ENCODE measurements around the gene DEFB113.

The DEFB113 gene

GRCh38 chr6:49937017-49937416 lies 32.4 kb downstream of the DEFB113 start:
- H3K27me3 ChIP-seq (ENCODE audit: low read depth, low read length), result no peaks in the 10 kb centered on the region
- no peaks in the 10 kb centered on the region for H3K9me3 ChIP-seq (ENCODE audit: control insufficient read depth in 1 of 2, low read length in 2 of 2)
- H3K27ac ChIP-seq (ENCODE audit: low read length), result no peak overlapping the region
- no peaks in the 10 kb centered on the region for H3K36me3 ChIP-seq (ENCODE audit: control insufficient read depth in 1 of 2, insufficient read depth in 2 of 2, low read length in 2 of 2)
- H3K4me1 ChIP-seq (ENCODE audit: control insufficient read depth in 1 of 2, insufficient read depth in 2 of 2, low read length in 2 of 2), result no peaks in the 10 kb centered on the region
- H3K4me3 ChIP-seq (ENCODE audit: low read depth in 1 of 2, low read length in 2 of 2), result no peak overlapping the region

DNA sequence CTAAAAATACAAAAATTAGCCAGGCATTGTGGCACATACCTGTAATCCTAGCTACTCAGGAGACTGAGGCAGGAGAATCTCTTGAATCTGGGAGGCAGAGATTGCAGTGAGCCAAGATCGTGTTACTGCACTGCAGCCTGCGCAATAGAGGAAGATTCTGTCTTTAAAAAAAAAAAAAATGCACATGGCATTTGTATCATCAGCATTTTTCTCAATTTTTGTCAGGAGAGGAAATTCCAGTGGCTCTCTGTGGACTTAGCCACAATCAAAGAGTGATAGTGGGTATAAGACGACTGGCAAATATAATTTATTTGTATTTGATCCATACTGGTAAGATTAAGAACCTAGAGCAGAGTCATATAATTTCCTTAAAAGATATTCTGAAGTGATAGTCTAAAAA lies 34.0 kb downstream of the DEFB113 start:
- no peaks in the 10 kb centered on the region for H3K36me3 ChIP-seq (ENCODE audit: control insufficient read depth in 1 of 2, insufficient read depth in 2 of 2, low read length in 2 of 2)
- H3K27me3 ChIP-seq (ENCODE audit: low read depth, low read length), result no peaks in the 10 kb centered on the region
- no peak overlapping the region for H3K27ac ChIP-seq (ENCODE audit: low read length)
- no peaks in the 10 kb centered on the region for H3K9me3 ChIP-seq (ENCODE audit: control insufficient read depth in 1 of 2, low read length in 2 of 2)
- no peak overlapping the region for H3K4me3 ChIP-seq (ENCODE audit: low read depth in 1 of 2, low read length in 2 of 2)
- H3K4me1 ChIP-seq (ENCODE audit: control insufficient read depth in 1 of 2, insufficient read depth in 2 of 2, low read length in 2 of 2), result no peaks in the 10 kb centered on the region

DNA sequence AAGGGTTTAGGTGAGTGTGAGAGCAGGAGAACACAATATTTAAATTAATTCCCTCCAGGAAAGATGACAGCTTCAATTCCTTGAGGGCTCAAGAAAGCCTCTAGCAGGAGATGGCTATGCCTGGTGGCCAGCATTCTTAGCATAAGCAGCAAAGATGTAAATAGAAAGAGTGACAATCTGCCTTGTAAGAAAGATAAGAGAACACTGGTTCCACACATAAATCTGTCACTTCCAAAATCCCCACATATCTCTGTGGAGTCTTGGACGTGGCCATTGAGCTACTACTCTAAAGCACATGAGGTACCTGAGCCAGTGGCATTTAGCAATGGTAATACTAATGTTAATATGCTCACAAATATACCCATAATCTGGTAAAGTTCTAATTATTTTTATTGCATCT lies 34.7 kb downstream of the DEFB113 start:
- Histone ChIP-seq H3K27ac (ENCODE audit: low read length) (no peak overlapping the region), H3K4me3 (ENCODE audit: low read depth in 1 of 2, low read length in 2 of 2) (no peak overlapping the region), H3K9me3 (ENCODE audit: control insufficient read depth in 1 of 2, low read length in 2 of 2) (no peaks in the 10 kb centered on the region), H3K27me3 (ENCODE audit: low read depth, low read length) (no peaks in the 10 kb centered on the region), H3K36me3 (ENCODE audit: control insufficient read depth in 1 of 2, insufficient read depth in 2 of 2, low read length in 2 of 2) (no peaks in the 10 kb centered on the region), H3K4me1 (ENCODE audit: control insufficient read depth in 1 of 2, insufficient read depth in 2 of 2, low read length in 2 of 2) (no peaks in the 10 kb centered on the region)

DNA sequence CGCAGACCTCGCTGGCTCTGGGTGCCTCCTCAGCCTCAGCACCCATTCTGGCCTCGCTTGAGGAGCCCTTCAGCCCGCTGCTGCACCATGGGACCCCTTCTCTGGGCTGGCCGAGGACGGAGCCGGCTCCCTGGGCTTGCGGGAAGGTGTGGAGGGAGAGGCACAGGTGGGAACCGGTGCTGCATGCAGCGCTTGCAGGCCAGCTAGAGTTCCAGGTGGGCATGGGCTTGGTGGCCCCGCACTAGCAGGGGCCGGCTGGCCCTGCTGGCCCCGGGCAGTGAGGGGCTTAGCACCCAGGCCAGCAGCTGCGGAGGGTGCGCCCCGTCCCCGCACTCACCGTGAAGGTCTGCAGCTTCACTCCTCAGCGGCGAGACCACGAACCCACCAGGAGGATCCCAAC lies 35.9 kb downstream of the DEFB113 start:
- Histone ChIP-seq H3K27ac (ENCODE audit: low read length) (no peak overlapping the region), H3K4me1 (ENCODE audit: control insufficient read depth in 1 of 2, insufficient read depth in 2 of 2, low read length in 2 of 2) (no peaks in the 10 kb centered on the region), H3K36me3 (ENCODE audit: control insufficient read depth in 1 of 2, insufficient read depth in 2 of 2, low read length in 2 of 2) (no peaks in the 10 kb centered on the region), H3K27me3 (ENCODE audit: low read depth, low read length) (no peaks in the 10 kb centered on the region), H3K9me3 (ENCODE audit: control insufficient read depth in 1 of 2, low read length in 2 of 2) (no peaks in the 10 kb centered on the region), H3K4me3 (ENCODE audit: low read depth in 1 of 2, low read length in 2 of 2) (no peak overlapping the region)

GRCh38 chr6:49929340-49929739 lies 40.1 kb downstream of the DEFB113 start:
- H3K4me3 ChIP-seq (ENCODE audit: low read depth in 1 of 2, low read length in 2 of 2), result no peak overlapping the region
- no peaks in the 10 kb centered on the region for H3K36me3 ChIP-seq (ENCODE audit: control insufficient read depth in 1 of 2, insufficient read depth in 2 of 2, low read length in 2 of 2)
- no peaks in the 10 kb centered on the region for H3K4me1 ChIP-seq (ENCODE audit: control insufficient read depth in 1 of 2, insufficient read depth in 2 of 2, low read length in 2 of 2)
- no peak overlapping the region for H3K27ac ChIP-seq (ENCODE audit: low read length)
- H3K27me3 ChIP-seq (ENCODE audit: low read depth, low read length), result no peaks in the 10 kb centered on the region
- H3K9me3 ChIP-seq (ENCODE audit: control insufficient read depth in 1 of 2, low read length in 2 of 2), result no peaks in the 10 kb centered on the region

- H3K27ac ChIP-seq (ENCODE audit: low read length), result no peak overlapping the region
- no peak overlapping the region for H3K4me3 ChIP-seq (ENCODE audit: low read depth in 1 of 2, low read length in 2 of 2)
- H3K36me3 ChIP-seq (ENCODE audit: control insufficient read depth in 1 of 2, insufficient read depth in 2 of 2, low read length in 2 of 2), result no peaks in the 10 kb centered on the region
- no peaks in the 10 kb centered on the region for H3K27me3 ChIP-seq (ENCODE audit: low read depth, low read length)
- no peaks in the 10 kb centered on the region for H3K4me1 ChIP-seq (ENCODE audit: control insufficient read depth in 1 of 2, insufficient read depth in 2 of 2, low read length in 2 of 2)
- H3K9me3 ChIP-seq (ENCODE audit: control insufficient read depth in 1 of 2, low read length in 2 of 2), result no peaks in the 10 kb centered on the region
These were observed 45.6 kb downstream of the DEFB113 start for GRCh38 chr6:49923826-49924225.

GRCh38 chr6:49919935-49920644 lies 49.3 kb downstream of the DEFB113 start:
- no peaks in the 10 kb centered on the region for H3K27me3 ChIP-seq (ENCODE audit: low read depth, low read length)
- peaks cover 0 to 3% of the 10 kb centered on the region in 2 donors for H3K4me1 ChIP-seq (ENCODE audit: control insufficient read depth in 1 of 2, insufficient read depth in 2 of 2, low read length in 2 of 2)
- H3K27ac ChIP-seq (ENCODE audit: low read length), result no peak overlapping the region
- H3K4me3 ChIP-seq (ENCODE audit: low read depth in 1 of 2, low read length in 2 of 2), result no peak overlapping the region
- no peaks in the 10 kb centered on the region for H3K36me3 ChIP-seq (ENCODE audit: control insufficient read depth in 1 of 2, insufficient read depth in 2 of 2, low read length in 2 of 2)
- no peaks in the 10 kb centered on the region for H3K9me3 ChIP-seq (ENCODE audit: control insufficient read depth in 1 of 2, low read length in 2 of 2)

DNA sequence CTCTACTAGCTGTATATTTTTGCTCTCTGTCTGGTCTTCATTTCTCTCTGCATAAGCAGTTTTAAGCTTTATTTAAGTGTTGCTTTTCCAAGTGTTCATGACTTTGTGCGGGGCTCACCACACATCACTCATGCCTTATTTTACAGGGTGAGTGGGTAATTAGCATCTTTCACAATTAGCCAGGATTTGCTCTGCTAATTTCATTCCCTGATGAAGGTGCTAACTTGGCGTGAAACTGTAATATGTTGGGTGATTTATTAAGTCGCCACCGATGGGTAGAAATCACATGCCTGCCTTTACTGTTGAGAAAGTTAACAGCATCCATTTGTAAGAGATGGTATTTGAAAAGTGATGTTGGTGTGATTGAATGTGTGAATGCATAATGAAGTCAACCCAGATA lies 50.2 kb downstream of the DEFB113 start:
- Histone ChIP-seq H3K4me1 (ENCODE audit: control insufficient read depth in 1 of 2, insufficient read depth in 2 of 2, low read length in 2 of 2) (peaks cover 0 to 7% of the 10 kb centered on the region in 2 donors), H3K4me3 (ENCODE audit: low read depth in 1 of 2, low read length in 2 of 2) (no peak overlapping the region), H3K27me3 (ENCODE audit: low read depth, low read length) (no peaks in the 10 kb centered on the region), H3K36me3 (ENCODE audit: control insufficient read depth in 1 of 2, insufficient read depth in 2 of 2, low read length in 2 of 2) (no peaks in the 10 kb centered on the region), H3K27ac (ENCODE audit: low read length) (no peak overlapping the region), H3K9me3 (ENCODE audit: control insufficient read depth in 1 of 2, low read length in 2 of 2) (no peaks in the 10 kb centered on the region)

- H3K36me3 ChIP-seq (ENCODE audit: control insufficient read depth in 1 of 2, insufficient read depth in 2 of 2, low read length in 2 of 2), result no peaks in the 10 kb centered on the region
- H3K9me3 ChIP-seq (ENCODE audit: control insufficient read depth in 1 of 2, low read length in 2 of 2), result no peaks in the 10 kb centered on the region
- H3K27me3 ChIP-seq (ENCODE audit: low read depth, low read length), result no peaks in the 10 kb centered on the region
- no peak overlapping the region for H3K4me3 ChIP-seq (ENCODE audit: low read depth in 1 of 2, low read length in 2 of 2)
- H3K27ac ChIP-seq (ENCODE audit: low read length), result no peak overlapping the region
- H3K4me1 ChIP-seq (ENCODE audit: control insufficient read depth in 1 of 2, insufficient read depth in 2 of 2, low read length in 2 of 2), result peaks cover 0 to 7% of the 10 kb centered on the region in 2 donors
These were observed 50.6 kb downstream of the DEFB113 start for GRCh38 chr6:49918787-49919186.
